COR-L47 (cell line): ENCODE results near the gene SYK.
"Not testable (repeated sequence)": the region's sequence is repeated elsewhere in the genome, so short reads cannot be mapped to it uniquely, and the experiment has no call there.

Source experiments
- DNase-seq: peaks from one replicate; lab custom pipeline; 2025; lab: John Stamatoyannopoulos, UW

Gene SYK

DNA sequence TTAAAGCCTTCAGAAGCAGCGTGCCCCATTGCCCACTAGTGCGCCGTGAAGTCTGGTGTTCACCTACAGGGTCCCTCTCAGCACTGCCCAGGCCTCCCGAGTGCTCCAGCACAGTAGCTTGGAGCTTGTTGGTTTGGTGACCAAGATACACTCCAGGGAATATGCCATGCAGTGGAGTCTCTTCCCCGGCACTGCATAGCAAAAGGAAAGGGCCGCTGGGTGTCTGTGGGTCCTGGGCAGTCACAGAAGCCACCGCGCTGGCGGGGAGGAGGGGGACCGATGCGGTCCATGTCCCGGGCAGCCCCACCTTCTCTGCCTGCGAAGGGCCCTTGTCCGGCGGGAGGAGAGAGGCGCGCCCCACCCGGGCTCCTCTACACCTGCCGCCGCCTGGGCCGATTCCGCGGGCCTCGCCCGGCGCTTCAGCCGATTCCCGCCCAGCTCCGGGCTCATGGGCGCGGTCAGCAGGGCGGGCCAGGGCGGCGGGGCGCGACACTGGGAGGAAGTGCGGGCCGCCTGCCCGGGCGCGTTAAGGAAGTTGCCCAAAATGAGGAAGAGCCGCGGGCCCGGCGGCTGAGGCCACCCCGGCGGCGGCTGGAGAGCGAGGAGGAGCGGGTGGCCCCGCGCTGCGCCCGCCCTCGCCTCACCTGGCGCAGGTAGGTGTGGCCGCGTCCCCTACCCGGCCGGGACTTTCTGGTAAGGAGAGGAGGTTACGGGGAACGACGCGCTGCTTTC lies at the start of gene SYK:
Gene SYK, plus strand, starts transcription at position 579 of the 732 bp plus-strand sequence. CDS start 42,080 bp downstream, outside the sequence.
- DNase-seq = peak; percentile 63

DNA sequence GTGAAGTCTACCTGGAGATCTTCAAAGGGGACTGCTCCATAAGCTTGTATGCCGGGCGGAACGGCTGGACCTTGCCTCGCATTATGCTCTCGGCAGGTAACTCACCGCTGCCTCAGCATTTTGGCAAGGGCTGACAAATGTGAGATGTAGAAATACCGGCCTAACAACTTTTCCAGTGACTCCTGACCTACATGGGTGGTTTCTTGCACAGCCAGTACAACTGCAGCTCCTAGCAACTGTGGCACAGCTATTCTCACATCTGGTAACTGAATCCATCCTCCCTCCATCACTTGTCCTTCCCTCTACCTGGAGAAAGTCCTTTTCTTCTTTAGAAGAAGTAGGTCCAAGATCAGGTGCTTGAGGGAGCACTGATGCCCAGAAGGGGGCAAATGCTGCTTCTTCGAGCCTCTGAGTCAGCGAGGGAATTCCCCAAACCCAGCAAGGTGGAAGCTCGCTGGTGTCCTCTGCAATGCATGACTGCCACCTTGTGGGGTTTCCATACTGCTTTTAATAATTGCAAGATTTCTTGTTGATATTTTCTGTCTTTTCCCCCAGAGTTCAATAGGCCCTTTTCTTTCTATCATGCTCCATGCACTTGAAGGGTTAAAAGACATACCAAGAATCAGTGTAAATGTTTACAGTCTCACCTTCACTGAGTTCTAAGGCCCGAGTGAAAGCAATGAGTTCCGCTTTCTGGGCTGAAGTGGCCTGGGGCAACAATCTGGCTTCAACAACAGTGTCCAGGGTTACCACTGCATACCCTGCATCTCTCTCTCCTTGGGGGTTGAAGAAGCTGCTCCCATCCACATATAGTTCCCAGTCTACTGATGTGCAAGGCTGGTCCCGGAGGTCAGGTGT lies 45.9 kb upstream of the SYK start:
- peak; percentile 63 for DNase-seq

DNA sequence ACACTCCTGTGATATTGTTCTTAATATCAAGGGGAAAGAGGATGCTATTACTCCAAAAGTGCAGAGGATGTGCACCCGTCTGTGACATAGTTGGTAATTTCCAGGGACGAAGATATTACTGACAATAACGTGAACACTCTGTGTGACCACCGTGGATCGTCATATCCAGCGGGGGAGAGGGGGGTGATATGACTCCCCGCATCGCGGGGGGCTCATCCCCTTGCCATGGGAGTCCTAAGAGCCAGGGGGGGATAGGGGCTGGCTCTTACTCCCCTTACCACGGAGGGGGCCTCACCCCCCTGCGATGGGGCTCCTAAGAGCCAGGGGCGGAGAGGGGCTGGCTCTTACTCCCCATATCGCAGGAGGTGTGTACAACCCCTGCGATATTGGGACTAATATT lies 41.0 kb upstream of the SYK start:
- DNase-seq = not testable (repeated sequence)

DNA sequence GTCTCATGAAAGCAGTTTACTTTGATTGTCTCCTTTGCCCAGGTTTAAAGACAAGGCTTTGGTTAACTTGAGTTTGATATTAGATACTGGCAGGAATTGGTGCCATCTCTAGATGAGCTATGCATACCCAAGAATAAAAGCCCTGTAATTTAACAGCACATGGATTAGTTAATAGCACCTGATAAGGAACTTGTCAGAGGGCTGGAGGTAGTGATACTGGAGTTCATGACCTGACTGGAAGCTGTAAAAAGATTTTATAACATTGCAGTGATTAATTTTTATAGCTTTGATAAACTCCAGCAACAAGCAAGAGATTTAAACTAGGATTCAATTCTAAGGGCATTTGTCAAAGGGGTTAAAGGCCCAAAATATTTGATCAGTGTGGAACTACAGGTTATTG lies 34.9 kb upstream of the SYK start:
- no peak for DNase-seq

DNA sequence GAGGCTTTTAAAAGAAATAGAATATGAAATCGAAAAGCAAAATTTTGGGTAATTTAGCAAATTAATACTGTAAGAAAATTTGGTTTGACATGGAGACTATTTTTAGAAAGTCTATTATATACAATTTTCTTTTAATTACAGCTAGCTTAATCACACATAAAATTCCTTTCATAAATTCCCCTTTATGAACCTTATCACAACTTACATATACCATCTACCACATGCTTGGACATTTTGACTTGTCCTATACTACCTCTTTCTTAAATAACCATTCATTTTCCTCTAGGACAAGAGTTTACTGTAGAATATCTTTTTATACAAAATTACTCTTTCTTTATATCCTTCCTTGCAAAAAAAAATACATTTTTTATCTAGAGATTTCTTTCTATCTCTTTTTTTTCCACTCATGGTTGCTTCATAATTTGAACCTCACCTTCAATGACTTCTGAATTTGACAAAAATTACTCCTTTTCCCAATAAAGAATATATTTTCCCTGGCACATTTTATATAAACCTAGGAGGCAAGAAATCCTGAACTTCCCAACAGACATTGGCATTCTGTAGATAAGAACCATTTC lies 34.0 kb upstream of the SYK start:
- no peak for DNase-seq

DNA sequence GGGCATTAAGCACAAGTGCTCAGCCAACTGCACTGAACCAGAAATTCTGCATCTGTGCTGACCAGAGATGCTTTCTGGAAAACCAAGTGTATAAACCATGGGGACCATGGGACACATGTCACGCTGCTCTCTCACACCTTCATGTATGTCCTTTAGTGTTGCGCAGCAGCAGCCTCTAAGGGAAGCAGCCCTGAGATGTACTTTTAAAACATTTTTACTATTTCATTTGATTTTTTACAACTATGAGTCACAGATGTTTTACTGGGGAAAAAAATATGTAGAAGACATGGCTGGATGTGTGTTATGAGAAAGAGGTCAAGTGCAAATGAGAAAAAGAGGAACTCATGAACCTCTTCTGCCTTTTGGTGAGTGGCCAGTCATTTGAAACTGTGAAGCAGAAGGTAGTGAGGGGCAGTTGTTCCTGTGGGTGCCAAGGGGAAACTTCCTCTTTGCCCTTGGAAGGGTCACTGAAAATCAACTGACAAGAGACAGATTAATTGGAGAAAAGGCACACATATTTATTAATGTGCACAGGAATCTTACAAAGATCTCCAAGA lies 31.4 kb upstream of the SYK start:
- no peak for DNase-seq

DNA sequence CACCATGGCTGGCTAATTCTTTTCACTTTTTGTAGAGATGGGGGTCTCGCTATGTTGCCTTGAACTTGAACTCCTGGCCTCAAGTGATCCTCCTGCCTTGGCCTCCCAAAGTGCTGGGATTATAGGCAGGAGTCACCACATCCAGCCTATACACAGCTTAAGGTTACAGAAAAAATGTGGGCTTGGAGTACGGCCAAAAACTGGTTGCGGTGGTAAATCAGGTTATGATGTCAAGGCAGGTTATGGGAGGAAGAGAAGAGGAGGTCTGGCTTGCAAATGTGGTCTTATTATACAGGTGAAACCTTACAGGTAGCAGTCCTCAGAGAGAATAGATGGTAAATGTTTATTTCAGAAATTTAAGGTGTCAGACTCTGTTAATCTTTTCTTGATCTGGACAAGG lies 30.7 kb upstream of the SYK start:
- no peak for DNase-seq

DNA sequence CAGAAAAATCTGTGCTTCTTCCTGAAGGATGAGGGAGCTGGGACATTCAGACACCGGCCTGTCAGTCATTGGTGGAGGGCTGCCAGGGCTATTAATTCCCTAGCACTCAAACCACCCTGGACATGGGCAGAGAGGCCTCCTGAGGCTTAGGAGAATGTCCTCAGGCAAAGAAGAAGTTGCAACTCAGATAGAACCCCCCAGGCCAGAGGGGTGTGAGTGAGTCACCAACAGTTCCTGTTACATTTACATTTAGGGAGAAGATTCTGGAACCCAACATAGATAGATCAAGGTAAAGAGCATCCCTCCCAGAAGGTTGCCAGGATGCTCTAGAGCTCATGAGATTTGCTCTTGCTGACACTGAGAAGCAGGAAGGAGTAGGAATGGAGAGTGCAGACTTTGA lies 29.2 kb upstream of the SYK start:
- no peak for DNase-seq

DNA sequence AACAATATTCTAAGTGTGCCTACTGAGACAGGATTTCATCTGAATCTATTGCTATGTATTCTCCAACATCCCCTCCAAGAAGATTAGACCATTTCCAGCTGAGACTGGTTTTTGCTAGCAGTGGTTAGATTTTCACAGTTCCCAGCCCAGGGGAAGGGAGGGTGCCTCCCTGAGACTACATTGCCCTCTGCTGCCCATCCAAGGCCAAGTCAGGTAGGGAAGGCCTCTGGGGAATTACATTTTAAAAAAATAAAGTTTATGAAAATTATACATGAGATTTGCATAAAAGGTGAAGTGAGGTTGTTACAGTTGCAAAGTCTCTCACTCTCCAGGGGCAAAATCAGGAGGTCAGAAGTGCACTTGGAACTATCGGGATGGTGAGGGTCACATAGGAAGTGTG lies 28.0 kb upstream of the SYK start:
- peak; percentile 35 for DNase-seq

DNA sequence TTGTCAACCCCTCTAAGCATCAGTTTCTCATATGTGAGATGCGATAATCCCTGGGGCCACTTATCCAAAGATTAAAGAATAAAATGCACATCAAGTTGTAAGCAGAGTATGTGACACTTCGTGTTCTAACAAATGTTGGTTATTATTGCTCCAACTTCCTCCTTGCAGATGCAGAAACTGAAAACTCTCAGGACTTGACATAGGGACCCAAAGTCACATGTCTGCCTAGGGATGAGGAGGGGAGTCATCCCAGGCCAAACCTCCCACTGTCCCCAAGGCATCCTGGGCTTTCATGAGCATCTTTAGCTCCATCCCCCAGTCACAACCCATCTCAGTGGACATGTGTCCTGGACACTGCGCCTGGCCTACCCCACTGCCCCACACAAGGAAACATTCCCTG lies 27.5 kb upstream of the SYK start:
- no peak for DNase-seq

DNA sequence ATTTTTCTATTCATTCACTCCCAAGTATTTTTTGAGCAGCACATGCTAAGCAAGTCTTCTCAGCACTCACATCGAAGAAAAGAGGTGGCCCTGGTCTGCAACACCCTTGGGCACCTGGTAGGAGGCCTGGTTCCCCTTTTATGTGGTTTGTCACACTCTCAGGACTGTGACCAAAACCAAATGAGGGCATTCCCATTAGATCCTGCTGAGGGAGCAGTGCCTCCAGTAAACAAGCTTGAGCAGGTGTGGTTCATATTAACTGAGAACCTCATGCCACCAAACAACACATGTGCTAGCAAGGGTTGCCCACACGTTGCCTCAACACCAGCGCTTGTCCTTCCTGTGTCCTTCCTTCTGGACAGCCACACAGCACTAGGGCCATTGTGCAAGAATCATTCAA lies 26.9 kb upstream of the SYK start:
- DNase-seq = peak; percentile 31

DNA sequence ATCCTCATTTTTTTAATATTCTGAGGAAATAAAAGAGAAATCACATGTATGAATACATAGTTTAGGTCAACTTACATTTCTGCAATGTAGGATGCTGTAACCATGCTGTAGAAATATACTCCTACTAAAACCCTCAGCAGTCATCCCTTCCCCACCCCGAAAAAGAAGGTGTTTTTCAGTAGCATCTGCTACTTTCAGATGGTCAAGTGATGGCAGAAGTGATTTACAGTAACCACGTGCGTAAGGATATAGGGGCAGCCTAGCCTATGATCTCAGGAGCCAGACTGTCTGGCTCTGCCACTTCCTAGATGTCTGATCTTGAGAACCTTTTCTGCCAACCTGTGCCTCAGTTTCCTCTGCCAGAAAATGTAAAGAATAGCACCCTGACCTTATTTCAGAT lies 26.0 kb upstream of the SYK start:
- no peak for DNase-seq

DNA sequence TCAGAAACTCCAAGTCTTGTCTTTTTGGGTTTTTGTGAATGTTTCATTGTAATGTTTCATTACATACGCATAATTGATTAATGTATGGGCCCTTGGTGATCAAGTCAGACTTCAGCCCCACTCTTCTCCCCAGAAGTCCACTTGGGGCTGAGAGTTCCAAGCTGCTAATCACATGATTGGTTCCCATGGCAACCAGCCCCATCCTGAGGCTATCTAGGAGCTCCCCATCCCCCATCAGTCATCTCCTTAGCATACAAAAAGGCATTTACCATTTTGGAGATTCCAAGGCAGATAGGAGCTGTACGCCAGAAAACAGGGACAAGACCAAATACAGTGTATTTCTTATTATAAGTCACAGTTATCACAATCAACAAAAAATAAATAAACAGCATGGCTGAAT lies 22.9 kb upstream of the SYK start:
- DNase-seq = no peak

DNA sequence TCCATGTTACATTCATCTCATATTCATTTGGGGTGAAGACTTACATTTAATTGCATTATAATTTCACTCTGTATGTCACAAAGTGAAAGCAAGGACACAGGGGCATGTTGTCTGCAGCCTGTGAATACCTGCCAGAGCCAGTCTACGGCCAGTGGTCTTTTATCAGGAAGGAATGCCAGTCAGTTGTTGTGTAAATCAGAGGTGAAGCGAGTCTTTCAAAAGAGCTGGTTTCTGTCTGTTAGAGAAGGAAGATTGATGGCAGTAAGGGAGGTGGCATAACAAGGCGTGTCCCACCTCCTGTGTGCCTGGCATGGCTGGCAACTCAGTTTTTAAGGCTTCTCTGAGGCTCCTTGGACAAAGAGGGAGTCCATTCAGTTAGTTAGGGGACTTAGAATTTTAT lies 18.1 kb upstream of the SYK start:
- DNase-seq = no peak

DNA sequence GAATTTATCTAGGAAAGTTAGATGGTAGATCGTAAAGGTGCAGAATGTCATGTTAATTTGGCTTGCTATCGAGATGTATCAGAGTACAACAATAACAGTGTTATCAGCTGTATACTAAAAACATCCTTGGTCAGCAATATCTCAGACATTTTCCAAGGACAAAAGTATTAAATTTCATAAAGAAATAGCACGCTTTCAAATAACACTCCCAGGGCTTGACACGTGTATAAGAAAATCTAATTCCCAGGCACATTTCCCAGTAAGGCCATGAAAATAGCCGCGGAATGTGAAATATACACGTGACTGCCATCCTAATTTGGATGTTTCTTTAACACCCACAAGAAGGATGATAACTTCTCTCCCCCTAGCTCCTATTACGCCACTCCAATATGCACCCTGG lies 17.7 kb upstream of the SYK start:
- no peak for DNase-seq

DNA sequence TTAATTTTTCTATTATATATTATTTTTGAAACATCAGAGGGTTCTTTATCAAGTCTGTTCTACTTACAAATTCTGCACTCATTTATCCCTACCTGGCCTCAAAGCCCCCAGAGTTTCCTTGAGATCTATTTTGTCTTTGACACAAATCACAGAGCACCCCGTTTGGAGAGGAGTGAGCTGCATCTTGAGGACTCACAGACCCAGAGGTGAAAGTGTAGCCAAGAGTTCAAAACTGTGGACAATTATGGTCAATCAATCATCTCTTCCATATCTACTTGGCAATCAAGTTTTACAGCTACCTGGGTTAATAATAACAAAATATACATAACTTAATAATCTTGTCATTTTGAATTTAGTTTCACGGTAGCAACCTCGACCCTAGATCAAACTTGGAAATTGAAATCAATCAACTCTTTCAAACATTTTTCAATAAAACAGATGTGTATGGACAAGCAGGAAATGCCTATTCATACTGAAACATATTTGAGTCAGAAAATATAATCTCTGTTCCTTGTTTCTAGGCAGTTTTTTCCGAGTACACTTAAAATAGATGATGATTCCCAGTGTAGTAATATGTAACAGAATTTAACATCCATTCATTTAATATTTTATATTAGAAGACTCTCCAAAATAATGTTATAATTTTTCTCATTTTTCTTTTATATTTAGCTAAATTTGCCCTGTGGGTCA lies 13.7 kb upstream of the SYK start:
- no peak for DNase-seq

DNA sequence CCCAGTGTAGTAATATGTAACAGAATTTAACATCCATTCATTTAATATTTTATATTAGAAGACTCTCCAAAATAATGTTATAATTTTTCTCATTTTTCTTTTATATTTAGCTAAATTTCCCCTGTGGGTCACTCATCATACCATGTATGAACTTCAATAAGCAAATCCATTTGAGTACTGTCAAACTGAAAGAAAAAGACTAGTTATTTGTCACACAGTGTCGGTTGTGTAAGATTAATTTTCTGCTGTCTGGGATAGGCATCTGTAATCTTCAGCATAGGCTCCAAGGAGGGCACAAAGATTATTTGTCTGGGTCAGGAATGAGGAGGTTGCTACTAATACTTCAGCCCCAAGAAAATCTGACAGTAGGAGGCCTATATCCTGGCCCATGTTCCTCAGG lies 13.1 kb upstream of the SYK start:
- DNase-seq = not testable (repeated sequence)

DNA sequence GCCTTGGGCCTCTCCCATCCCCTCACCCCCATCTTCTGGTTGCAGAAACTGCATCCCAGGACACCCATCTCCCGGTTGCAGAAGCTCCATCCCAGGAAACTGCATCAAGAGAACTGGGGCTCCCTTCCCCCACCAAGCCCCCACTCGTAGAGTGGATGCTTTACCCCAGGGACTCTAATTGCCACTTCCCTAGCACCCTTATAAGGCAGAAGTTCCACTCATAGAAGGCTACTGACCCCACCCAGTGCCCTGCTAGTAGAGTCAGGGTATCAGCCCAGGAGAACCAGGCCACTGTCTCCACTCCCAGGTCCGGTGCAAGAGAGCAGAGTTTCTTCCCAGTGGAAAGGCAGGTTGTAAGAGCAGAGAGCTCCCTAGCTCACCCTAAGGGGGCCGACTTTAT lies 12.2 kb upstream of the SYK start:
- DNase-seq = no peak

DNA sequence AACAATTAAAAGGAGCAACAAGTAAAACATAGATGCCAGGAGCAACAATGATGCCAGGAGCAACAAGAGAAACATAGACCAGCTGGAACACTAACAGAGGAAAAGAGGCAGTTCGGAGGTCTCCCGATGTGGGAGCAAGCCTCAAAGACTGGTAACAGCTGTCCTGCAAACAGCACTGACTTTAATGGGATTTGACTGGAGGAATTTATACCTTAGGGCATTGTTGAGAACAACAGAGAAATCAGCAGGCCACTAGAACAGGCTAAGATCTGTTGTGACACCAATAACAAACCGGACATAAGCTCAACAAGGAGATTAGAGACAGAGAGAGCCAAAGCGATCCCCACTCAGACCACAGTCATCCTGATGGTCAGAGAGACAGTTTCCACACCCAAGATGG lies 11.8 kb upstream of the SYK start:
- DNase-seq = no peak

DNA sequence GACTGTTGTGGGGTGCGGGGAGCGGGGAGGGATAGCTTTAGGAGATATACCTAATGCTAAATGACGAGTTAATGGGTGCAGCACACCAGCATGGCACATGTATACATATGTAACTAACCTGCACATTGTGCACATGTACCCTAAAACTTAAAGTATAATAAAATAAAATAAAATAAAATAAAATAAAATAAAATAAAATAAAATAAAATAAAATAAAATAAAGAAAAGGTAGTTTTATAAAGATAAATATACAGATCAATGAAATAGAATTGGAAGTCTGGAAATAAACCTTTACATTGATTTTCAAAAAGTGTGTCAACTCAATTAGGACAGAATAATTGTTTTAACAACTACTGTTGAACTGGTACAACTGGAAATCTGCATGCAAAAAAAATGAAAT lies 8.6 kb upstream of the SYK start:
- not testable (repeated sequence) for DNase-seq

DNA sequence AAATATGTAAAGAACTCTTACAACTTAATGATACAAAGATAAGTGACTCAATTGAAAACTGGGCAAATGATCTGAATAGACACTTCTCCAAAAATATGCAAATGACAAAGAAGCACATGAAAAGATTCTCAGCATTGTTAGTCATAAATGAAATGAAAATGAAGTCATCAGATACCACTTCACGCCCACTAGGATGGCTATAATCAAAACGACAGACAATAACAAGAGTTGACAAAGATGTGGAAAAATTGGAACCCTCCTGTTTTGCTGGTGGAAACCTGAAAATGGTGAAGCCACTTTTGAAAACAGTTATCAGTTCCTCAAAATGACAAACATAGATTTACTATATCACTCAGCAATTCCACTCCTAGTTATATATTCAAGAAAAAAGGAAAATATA lies 7.9 kb upstream of the SYK start:
- no peak for DNase-seq

DNA sequence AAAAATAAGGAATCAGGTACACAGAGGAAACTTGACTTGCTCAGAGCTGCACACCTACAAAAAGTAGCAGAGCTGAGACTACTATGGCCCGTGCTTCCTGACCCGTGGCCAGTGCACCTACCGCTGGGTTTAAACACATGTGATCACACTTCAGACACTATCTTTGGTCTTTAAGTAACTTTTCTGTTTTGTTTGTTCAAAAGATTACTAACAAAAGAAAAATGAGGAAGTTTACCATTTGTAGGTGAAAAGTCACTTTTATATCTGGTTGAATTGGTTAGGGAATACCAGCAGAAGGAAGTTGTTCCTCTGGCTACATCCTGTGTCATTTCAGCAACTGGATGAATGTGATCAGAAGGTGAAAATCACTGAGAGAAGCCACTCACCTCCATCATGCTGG lies 6.5 kb upstream of the SYK start:
- DNase-seq = no peak
